H9 (cell line): ENCODE data around the gene TBL2. TPM values are rescaled to one million over a fixed set of nuclear protein-coding genes. Genes with fewer than 3 reads are reported as not detected.

Experiments used
- DNase-seq: peaks from one replicate; pipeline ENCODE4 v3.0.0-alpha.2; 2017
- H2AFZ ChIP-seq: one replicate; pipeline ENCODE4 v1.6.1; 2013; ENCODE audit warnings: mild to moderate bottlenecking, low read length, control low read depth, moderate library complexity
- H2AK5ac ChIP-seq: 2 replicates; pipeline ENCODE4 v1.6.1; 2013; ENCODE audit warnings: low read length, control low read depth, mixed read lengths; ENCODE audit not compliant: insufficient read length
- H2BK120ac ChIP-seq: one replicate; pipeline ENCODE4 v1.6.1; 2013; ENCODE audit warnings: low read depth, mild to moderate bottlenecking, low read length, control low read depth, inconsistent platforms; ENCODE audit not compliant: poor library complexity, severe bottlenecking
- H2BK12ac ChIP-seq: 2 replicates; pipeline ENCODE4 v1.6.1; 2013; ENCODE audit warnings: low read length, control low read depth, mixed read lengths, low read depth; ENCODE audit not compliant: insufficient read length
- H2BK15ac ChIP-seq: 2 replicates; pipeline ENCODE4 v1.6.1; 2013; ENCODE audit warnings: low read depth, low read length, control low read depth
- H2BK20ac ChIP-seq: one replicate; pipeline ENCODE4 v1.6.1; 2013; ENCODE audit warnings: low read depth, mild to moderate bottlenecking, low read length, control low read depth, inconsistent platforms; ENCODE audit not compliant: poor library complexity, severe bottlenecking
- H2BK5ac ChIP-seq: 2 replicates; pipeline ENCODE4 v1.6.1; 2013; ENCODE audit warnings: low read length, control low read depth, mixed read lengths; ENCODE audit not compliant: insufficient read length
- H3K14ac ChIP-seq: 2 replicates; pipeline ENCODE4 v1.6.1; 2013; ENCODE audit warnings: low read length, control low read depth; ENCODE audit not compliant: insufficient read depth
- H3K18ac ChIP-seq: 2 replicates; pipeline ENCODE4 v1.6.1; 2013; ENCODE audit warnings: low read depth, mild to moderate bottlenecking, mixed read lengths, low read length, control low read depth; ENCODE audit not compliant: insufficient read length
- H3K23ac ChIP-seq: 2 replicates; pipeline ENCODE4 v1.6.1; 2013; ENCODE audit warnings: low read length, control low read depth, mixed read lengths, low read depth; ENCODE audit not compliant: insufficient read length
- H3K23me2 ChIP-seq: 2 replicates; pipeline ENCODE4 v1.6.1; 2013; ENCODE audit warnings: low read depth, mild to moderate bottlenecking, mixed read lengths, low read length, control low read depth; ENCODE audit not compliant: insufficient read length, poor library complexity, severe bottlenecking
- H3K27ac ChIP-seq: 2 replicates; pipeline ENCODE4 v1.5.1; 2013; ENCODE audit warnings: low read length, control low read depth, mixed read lengths, low read depth; ENCODE audit not compliant: insufficient read length
- H3K27me3 ChIP-seq: 2 replicates; pipeline ENCODE4 v1.6.1; 2013; ENCODE audit warnings: low read length, control low read depth, inconsistent platforms; ENCODE audit not compliant: insufficient read depth
- H3K4ac ChIP-seq: 2 replicates; pipeline ENCODE4 v1.6.1; 2013; ENCODE audit warnings: low read depth, mild to moderate bottlenecking, control low read depth, inconsistent platforms, low read length, moderate library complexity
- H3K4me1 ChIP-seq: 2 replicates; pipeline ENCODE4 v1.6.1; 2013; ENCODE audit warnings: low read length, control low read depth, inconsistent platforms; ENCODE audit not compliant: insufficient read depth
- H3K4me2 ChIP-seq: 2 replicates; pipeline ENCODE4 v1.6.1; 2013; ENCODE audit warnings: low read length, control low read depth, mixed read lengths; ENCODE audit not compliant: insufficient read length, insufficient read depth
- H3K56ac ChIP-seq: 2 replicates; pipeline ENCODE4 v1.6.1; 2013; ENCODE audit warnings: low read depth, mild to moderate bottlenecking, mixed read lengths, low read length, control low read depth; ENCODE audit not compliant: insufficient read length
- H3K79me1 ChIP-seq: 2 replicates; pipeline ENCODE4 v1.6.1; 2013; ENCODE audit warnings: low read depth, mild to moderate bottlenecking, moderate library complexity, low read length, control low read depth, inconsistent platforms; ENCODE audit not compliant: insufficient read depth, poor library complexity, severe bottlenecking
- H3K79me2 ChIP-seq: 2 replicates; pipeline ENCODE4 v1.6.1; 2013; ENCODE audit warnings: low read length, control low read depth, inconsistent platforms; ENCODE audit not compliant: insufficient read depth
- H3K9ac ChIP-seq: 2 replicates; pipeline ENCODE4 v1.6.1; 2013; ENCODE audit warnings: low read length, control low read depth, mixed read lengths; ENCODE audit not compliant: insufficient read length; ENCODE audit errors: extremely low read depth
- H3K9me3 ChIP-seq: one replicate; pipeline ENCODE4 v1.6.1; 2013; ENCODE audit warnings: low read depth, low read length, inconsistent platforms; ENCODE audit not compliant: control insufficient read depth
- H3T11ph ChIP-seq: one replicate; pipeline ENCODE4 v1.6.1; 2013; ENCODE audit warnings: mild to moderate bottlenecking, low read length, control low read depth, inconsistent platforms
- H4K20me1 ChIP-seq: one replicate; pipeline ENCODE4 v1.6.1; 2013; ENCODE audit not compliant: control insufficient read depth, insufficient read length, insufficient read depth
- H4K5ac ChIP-seq: 2 replicates; pipeline ENCODE4 v1.6.1; 2013; ENCODE audit warnings: low read depth, mild to moderate bottlenecking, mixed read lengths, low read length, control low read depth; ENCODE audit not compliant: insufficient read length
- H4K8ac ChIP-seq: replicated peaks from 2 replicates; pipeline ENCODE4 v1.6.1; 2013; ENCODE audit warnings: low read length, control low read depth, mixed read lengths, low read depth; ENCODE audit not compliant: insufficient read length
- H4K91ac ChIP-seq: 2 replicates; pipeline ENCODE4 v1.6.1; 2013; ENCODE audit warnings: low read depth, mild to moderate bottlenecking, moderate library complexity, mixed read lengths, low read length, control low read depth; ENCODE audit not compliant: insufficient read length
- H3K27ac Mint-ChIP-seq, 3 experiments: 2 replicates in 2 of 3; 3 replicates in 1 of 3; pipeline ENCODE4 v1.8.0; 2020 to 2021; ENCODE audit warnings: mixed read lengths in 3 of 3, mild to moderate bottlenecking in 1 of 3, moderate library complexity in 1 of 3
- H3K27me3 Mint-ChIP-seq: 2 replicates; pipeline ENCODE4 v1.8.0; 2021; ENCODE audit warnings: low read depth, mild to moderate bottlenecking, moderate library complexity, mixed read lengths
- H3K36me3 Mint-ChIP-seq, 3 experiments: 2 replicates in 2 of 3; 3 replicates in 1 of 3; pipeline ENCODE4 v1.8.0; 2020 to 2021; ENCODE audit warnings: low read depth in 3 of 3, mixed read lengths in 3 of 3; ENCODE audit not compliant: insufficient read depth in 1 of 3
- H3K4me1 Mint-ChIP-seq, 2 experiments: 2 replicates each; pipeline ENCODE4 v1.8.0; 2020; ENCODE audit warnings: mixed read lengths in 2 of 2
- H3K4me3 Mint-ChIP-seq, 2 experiments: 2 replicates in 1 of 2; 3 replicates in 1 of 2; pipeline ENCODE4 v1.8.0; 2020 to 2021; ENCODE audit warnings: mild to moderate bottlenecking in 2 of 2, mixed read lengths in 2 of 2, moderate library complexity in 1 of 2
- H3K9me3 Mint-ChIP-seq, 2 experiments: 2 replicates in 1 of 2; 3 replicates in 1 of 2; pipeline ENCODE4 v1.8.0; 2020; ENCODE audit warnings: mild to moderate bottlenecking in 2 of 2, mixed read lengths in 2 of 2, moderate library complexity in 1 of 2
- WGBS: extraction: QIAGEN DNeasy Blood & Tissue Kit; methylation state at CpG from one replicate; pipeline ENCODE4 v1.1.7; 2013; ENCODE audit warnings: missing lambda C conversion rate, low lambda C conversion rate, mixed read lengths; ENCODE audit not compliant: insufficient read length; ENCODE audit errors: extremely low coverage; 5-methylcytosine and 5-hydroxymethylcytosine counted together
- long read RNA-seq: library from polyadenylated mRNA; unstranded; transcript quantifications from one replicate; pipeline ENCODE4 v2.0.0, GENCODE V29; 2020
- total RNA-seq: library from RNA; stranded (reverse); gene quantifications from 2 replicates; pipeline ENCODE4 v1.2.1, GENCODE V29; 2021
- TF ChIP-seq, protein P1 (sequence below): fragments of 200-600 bp; sonication (generic); conservative IDR thresholded peaks from 3 replicates; pipeline ENCODE4 v1.8.0; 2021; ENCODE audit warnings: antibody characterized with exemption, mild to moderate bottlenecking

Gene TBL2
- total RNA-seq = 24.9 and 26.7 TPM in 2 replicates
- long read RNA-seq, full-length matches to known transcripts = 175 of 203 reads
- long read RNA-seq, partial matches to known transcripts = 2 of 203 reads
- long read RNA-seq, other reads (novel, unspliced or antisense) = 26 of 203 reads

- Histone ChIP-seq H3K27me3 (peaks cover 2% of the 10 kb centered on the region; the same call in 1 of the 2 replicates), H3K79me2 (no peaks in the 10 kb centered on the region), H4K20me1 (no peaks in the 10 kb centered on the region), H2AFZ (no peak within 1 kb of the TSS), H3K23me2 (peaks cover 8% of the 10 kb centered on the region), H3K56ac (no peak within 1 kb of the TSS), H3K14ac (peak within 1 kb of the TSS; percentile 88), H2BK120ac (no peak within 1 kb of the TSS), H2BK20ac (no peak within 1 kb of the TSS), H2BK12ac (no peak within 1 kb of the TSS), H2BK15ac (no peak within 1 kb of the TSS), H3K9ac (peak within 1 kb of the TSS; percentile 82), H3K4me1 (no peaks in the 10 kb centered on the region), H4K91ac (no peak within 1 kb of the TSS), H4K8ac (no peak within 1 kb of the TSS), H3T11ph (no peak within 1 kb of the TSS), H2AK5ac (no peak within 1 kb of the TSS), H3K9me3 (no peaks in the 10 kb centered on the region), H3K79me1 (no peaks in the 10 kb centered on the region), H3K27ac (no peak within 1 kb of the TSS), H3K23ac (no peak within 1 kb of the TSS), H4K5ac (no peak within 1 kb of the TSS), H3K4ac (no peak within 1 kb of the TSS), H3K18ac (peak within 1 kb of the TSS; percentile 76), H3K4me2 (peak within 1 kb of the TSS; percentile 92), H2BK5ac (no peak within 1 kb of the TSS)
- H3K27me3 Mint-ChIP-seq = peaks cover 54% of the 10 kb centered on the region
- H3K4me1 Mint-ChIP-seq = peaks cover 14 to 19% of the 10 kb centered on the region in 2 experiments
- H3K4me3 Mint-ChIP-seq = peak within 1 kb of the TSS; percentile 85 to 93
- TF ChIP-seq, protein P1, sequence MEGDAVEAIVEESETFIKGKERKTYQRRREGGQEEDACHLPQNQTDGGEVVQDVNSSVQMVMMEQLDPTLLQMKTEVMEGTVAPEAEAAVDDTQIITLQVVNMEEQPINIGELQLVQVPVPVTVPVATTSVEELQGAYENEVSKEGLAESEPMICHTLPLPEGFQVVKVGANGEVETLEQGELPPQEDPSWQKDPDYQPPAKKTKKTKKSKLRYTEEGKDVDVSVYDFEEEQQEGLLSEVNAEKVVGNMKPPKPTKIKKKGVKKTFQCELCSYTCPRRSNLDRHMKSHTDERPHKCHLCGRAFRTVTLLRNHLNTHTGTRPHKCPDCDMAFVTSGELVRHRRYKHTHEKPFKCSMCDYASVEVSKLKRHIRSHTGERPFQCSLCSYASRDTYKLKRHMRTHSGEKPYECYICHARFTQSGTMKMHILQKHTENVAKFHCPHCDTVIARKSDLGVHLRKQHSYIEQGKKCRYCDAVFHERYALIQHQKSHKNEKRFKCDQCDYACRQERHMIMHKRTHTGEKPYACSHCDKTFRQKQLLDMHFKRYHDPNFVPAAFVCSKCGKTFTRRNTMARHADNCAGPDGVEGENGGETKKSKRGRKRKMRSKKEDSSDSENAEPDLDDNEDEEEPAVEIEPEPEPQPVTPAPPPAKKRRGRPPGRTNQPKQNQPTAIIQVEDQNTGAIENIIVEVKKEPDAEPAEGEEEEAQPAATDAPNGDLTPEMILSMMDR = peak; percentile 13; the same call in 1 of the 3 replicates
- peak; percentile 99 for DNase-seq
- H3K9me3 Mint-ChIP-seq = no peaks in the 10 kb centered on the region
- no CpG with 5 or more reads among the region's 75 CpGs for WGBS
- H3K36me3 Mint-ChIP-seq = peaks cover 11 to 24% (median 19%) of the 10 kb centered on the region in 3 experiments; a peak in 6 of 7 replicates
- peak within 1 kb of the TSS; percentile 84 to 98 (median 94) for H3K27ac Mint-ChIP-seq
Measured at GRCh38 chr7:73578342-73579128, at the start of gene TBL2. TBL2 (minus strand) TSS chr7:73578579; CDS start chr7:73578549, 30 bp downstream.
